Astrocyte of the spinal cord (primary cell): ENCODE data around the gene NUCKS1.

Experiments used
- DNase-seq: peaks from one replicate; pipeline ENCODE4 v3.0.0; 2011; ENCODE audit warnings: low read depth, low spot score
- H3K4me3 ChIP-seq: 2 replicates; pipeline ENCODE4 v1.5.1; 2011; ENCODE audit warnings: low read depth, mild to moderate bottlenecking, low read length, moderate library complexity
- CTCF ChIP-seq: IDR thresholded peaks from 2 replicates; pipeline ENCODE4 v1.5.1; 2012; ENCODE audit warnings: low read depth, mild to moderate bottlenecking, low read length, inconsistent platforms
- in situ Hi-C: cut with HindIII; loops from 2 replicates; pipeline ENCODE4 v1.10.0; 2017; ENCODE audit warnings: low sequenced_read_pairs

Gene NUCKS1

GRCh38 chr1:205792481-205792881, 42.5 kb upstream of the NUCKS1 start:
- in situ Hi-C loops: no loop called here
- DNase-seq: no peak
- no peak overlapping the region for H3K4me3 ChIP-seq
- no peak for TF ChIP-seq CTCF

GRCh38 chr1:205791568-205792180, 41.7 kb upstream of the NUCKS1 start:
- TF ChIP-seq CTCF: peak; percentile 85
- in situ Hi-C loops: no loop called here
- H3K4me3 ChIP-seq: no peak overlapping the region
- DNase-seq: no peak

- TF ChIP-seq CTCF: no peak
- in situ Hi-C loops: no loop called here
- no peak overlapping the region for H3K4me3 ChIP-seq
- no peak for DNase-seq
Observed at GRCh38 chr1:205787287-205787916, 37.4 kb upstream of the NUCKS1 start.

GRCh38 chr1:205786601-205787000, 36.6 kb upstream of the NUCKS1 start:
- no peak for TF ChIP-seq CTCF
- no peak overlapping the region for H3K4me3 ChIP-seq
- no peak for DNase-seq
- in situ Hi-C loops: no loop called here

- DNase-seq: no peak
- in situ Hi-C loops: no loop called here
- H3K4me3 ChIP-seq: no peak overlapping the region
- no peak for TF ChIP-seq CTCF
Observed at GRCh38 chr1:205785446-205785845, 35.5 kb upstream of the NUCKS1 start.

- in situ Hi-C loops: no loop called here
- peak; percentile 50 for DNase-seq
- H3K4me3 ChIP-seq: no peak overlapping the region
- no peak for TF ChIP-seq CTCF
Observed at GRCh38 chr1:205783904-205784303, 33.9 kb upstream of the NUCKS1 start.
